Measurements from ENCODE around the gene CROCC2.

GRCh38 chr2:240906911-240907590 lies 915 bp downstream of the CROCC2 start:
- no peak for TF ChIP-seq CTCF (IDR thresholded peaks at IDR 0.05 in 2 of 3, conservative IDR thresholded peaks at IDR 0.05 in 1 of 3; ENCODE audit: borderline replicate concordance in 1 of 3, insufficient read depth in 1 of 3, low read depth in 2 of 3, low read length in 2 of 3)
- TF ChIP-seq EZH2phosphoT487 (IDR thresholded peaks at IDR 0.05; ENCODE audit: borderline replicate concordance), result no peak
- no peak for TF ChIP-seq MAX (IDR thresholded peaks at IDR 0.05)
- no peak for TF ChIP-seq POLR2A (IDR thresholded peaks at IDR 0.05; ENCODE audit: borderline replicate concordance, extremely low read depth, insufficient read depth, insufficient read length)
- TF ChIP-seq EZH2 (IDR thresholded peaks at IDR 0.05), result no peak
- TF ChIP-seq SIN3A (IDR thresholded peaks at IDR 0.05; ENCODE audit: low read depth), result no peak
- no peak for TF ChIP-seq SP1 (IDR thresholded peaks at IDR 0.05; ENCODE audit: low read depth)
- TF ChIP-seq POLR2AphosphoS5 (IDR thresholded peaks at IDR 0.05; ENCODE audit: low read depth, low read length), result no peak
- TF ChIP-seq EGR1 (IDR thresholded peaks at IDR 0.05; ENCODE audit: low read depth), result no peak
- no peak for TF ChIP-seq CEBPB (IDR thresholded peaks at IDR 0.05; ENCODE audit: low read depth)
